ENCODE measurements around the gene SMIM35. TPM values are rescaled to one million over a fixed set of nuclear protein-coding genes. Genes with fewer than 3 reads are reported as not detected.

Gene SMIM35
- total RNA-seq, 1 experiment from 2014 or later, result not detected

DNA sequence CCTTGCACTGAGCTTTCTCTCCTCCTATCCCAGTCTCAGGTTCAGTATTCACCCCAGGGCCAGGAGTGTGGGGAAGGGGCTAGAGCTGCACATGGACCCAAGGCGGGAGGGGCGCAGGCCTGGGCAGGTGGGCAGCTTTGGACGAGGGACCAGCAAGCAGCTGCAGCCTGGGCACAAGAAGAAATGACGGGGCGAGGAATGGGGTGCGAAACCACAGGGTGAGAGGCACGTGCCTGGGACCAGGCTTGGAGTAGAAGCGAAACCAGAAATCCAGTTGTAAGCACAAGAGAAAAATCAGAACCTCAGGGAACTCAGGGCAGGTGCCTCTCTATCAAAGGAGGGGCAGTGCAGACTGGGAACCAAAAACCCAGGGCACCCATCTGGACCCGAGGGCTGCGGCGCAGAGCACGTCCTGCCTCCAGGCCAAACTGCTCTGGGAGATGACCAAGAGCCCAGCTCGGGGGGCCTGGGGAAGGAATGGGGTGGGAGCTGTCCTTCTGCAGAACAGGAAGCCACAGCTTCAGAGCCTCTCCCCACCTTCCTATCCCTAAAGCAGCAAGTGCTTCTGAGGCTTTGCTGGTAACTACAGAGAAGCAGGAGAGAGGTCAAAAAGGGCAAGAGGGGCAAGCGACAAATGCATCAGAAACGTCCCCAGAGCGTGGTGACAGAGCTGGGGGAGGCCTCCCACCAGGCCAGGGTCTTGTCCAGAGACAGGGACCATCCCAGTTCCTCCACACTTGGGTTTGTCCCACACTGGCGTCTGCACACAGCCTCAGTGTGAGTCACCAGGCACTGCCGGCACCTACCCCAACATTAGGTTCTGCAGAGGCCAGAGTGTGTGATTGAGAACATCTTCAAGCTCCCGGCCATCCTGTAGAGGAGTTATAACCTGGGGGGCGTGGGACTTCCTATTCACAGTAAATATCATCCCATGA is 28.2 kb downstream of the SMIM35 start (continued):
- TF ChIP-seq, protein P1, sequence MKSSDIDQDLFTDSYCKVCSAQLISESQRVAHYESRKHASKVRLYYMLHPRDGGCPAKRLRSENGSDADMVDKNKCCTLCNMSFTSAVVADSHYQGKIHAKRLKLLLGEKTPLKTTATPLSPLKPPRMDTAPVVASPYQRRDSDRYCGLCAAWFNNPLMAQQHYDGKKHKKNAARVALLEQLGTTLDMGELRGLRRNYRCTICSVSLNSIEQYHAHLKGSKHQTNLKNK (CRISPR knock-in tag; IDR thresholded peaks at IDR 0.05), result no peak
- TF ChIP-seq GRHL2 (CRISPR knock-in tag; IDR thresholded peaks at IDR 0.05; ENCODE audit: insufficient replicate concordance, severe bottlenecking) (no peak), NFYB (CRISPR knock-in tag; conservative IDR thresholded peaks at IDR 0.05; ENCODE audit: low read depth) (no peak), MXD4 (CRISPR knock-in tag; IDR thresholded peaks at IDR 0.05; ENCODE audit: borderline replicate concordance) (no peak), KAT7 (CRISPR knock-in tag; IDR thresholded peaks at IDR 0.05; ENCODE audit: borderline replicate concordance) (no peak)
- TF ChIP-seq, protein P2, sequence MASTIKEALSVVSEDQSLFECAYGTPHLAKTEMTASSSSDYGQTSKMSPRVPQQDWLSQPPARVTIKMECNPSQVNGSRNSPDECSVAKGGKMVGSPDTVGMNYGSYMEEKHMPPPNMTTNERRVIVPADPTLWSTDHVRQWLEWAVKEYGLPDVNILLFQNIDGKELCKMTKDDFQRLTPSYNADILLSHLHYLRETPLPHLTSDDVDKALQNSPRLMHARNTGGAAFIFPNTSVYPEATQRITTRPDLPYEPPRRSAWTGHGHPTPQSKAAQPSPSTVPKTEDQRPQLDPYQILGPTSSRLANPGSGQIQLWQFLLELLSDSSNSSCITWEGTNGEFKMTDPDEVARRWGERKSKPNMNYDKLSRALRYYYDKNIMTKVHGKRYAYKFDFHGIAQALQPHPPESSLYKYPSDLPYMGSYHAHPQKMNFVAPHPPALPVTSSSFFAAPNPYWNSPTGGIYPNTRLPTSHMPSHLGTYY (CRISPR knock-in tag; IDR thresholded peaks at IDR 0.05), result no peak
- TF ChIP-seq, protein P3, sequence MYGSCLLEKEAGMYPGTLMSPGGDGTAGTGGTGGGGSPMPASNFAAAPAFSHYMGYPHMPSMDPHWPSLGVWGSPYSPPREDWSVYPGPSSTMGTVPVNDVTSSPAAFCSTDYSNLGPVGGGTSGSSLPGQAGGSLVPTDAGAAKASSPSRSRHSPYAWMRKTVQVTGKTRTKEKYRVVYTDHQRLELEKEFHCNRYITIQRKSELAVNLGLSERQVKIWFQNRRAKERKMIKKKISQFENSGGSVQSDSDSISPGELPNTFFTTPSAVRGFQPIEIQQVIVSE (CRISPR knock-in tag; IDR thresholded peaks at IDR 0.05; ENCODE audit: borderline replicate concordance), result no peak

DNA sequence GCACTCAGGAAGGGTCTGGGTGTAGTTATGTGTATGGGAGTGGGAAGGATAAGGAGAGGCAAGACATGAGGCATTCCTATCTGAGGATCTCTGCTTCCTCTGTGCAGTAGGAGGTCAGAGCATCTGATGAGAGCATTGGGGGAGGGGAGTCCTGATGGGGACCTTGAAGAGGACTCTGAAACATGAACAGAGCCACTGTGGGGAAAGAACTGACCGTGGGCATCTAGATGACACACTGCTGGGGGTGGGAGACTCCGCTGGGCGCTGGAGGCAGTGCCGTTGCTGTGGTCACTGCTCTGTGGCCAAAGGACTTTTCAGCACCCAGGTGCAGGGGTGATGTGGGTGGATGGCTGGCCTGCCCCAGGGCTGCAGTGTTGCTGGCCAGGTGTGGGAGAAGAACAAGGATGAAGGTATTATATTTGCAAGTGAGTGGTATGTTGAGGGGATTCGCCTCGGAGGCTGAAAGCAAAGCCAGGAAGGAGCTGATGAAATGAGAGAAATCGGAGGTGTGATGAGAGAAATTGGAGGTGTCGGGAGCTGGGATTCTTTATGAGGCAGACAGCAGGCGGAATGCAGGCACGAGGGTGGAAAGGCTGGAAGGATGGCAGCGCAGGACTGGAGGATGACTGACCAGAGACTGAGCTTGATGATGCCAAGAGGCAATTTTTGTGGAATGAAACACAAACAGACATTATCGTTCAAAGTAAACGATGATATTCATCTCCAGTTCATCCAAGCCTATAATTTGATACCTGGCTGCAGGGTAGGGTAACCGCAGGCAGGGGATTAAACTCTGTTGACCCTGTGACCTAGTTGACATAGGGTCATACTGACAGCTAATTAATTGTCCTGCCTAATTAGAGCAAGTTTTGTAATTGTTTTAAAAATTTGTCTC is 29.3 kb downstream of the SMIM35 start:
- POLR2A ChIA-PET, result no interaction called here
- no peaks in the 10 kb centered on the region for H3K36me3 Mint-ChIP-seq
- no peaks in the 10 kb centered on the region for H3K9me3 Mint-ChIP-seq
- CTCF ChIA-PET, result interaction anchor here (0.5 to 2.9 kb wide), 4 partner anchors 111 to 238 kb away, joined by 4 to 10 read pairs (median 6); no protein-coding TSS in a partner anchor
- no peaks in the 10 kb centered on the region; the same call in 1 of the 2 replicates for H3K27me3 Mint-ChIP-seq (ENCODE audit: low read depth)
- DNase-seq (ENCODE audit: low spot score), result no peak
- ATAC-seq, result no peak
- no peaks in the 10 kb centered on the region; the same call in none of the 2 replicates for H3K4me1 Mint-ChIP-seq
- H3K4me3 Mint-ChIP-seq, result no peak overlapping the region
- no peak overlapping the region for H3K27ac Mint-ChIP-seq
- no peak for TF ChIP-seq KAT7 (CRISPR knock-in tag; IDR thresholded peaks at IDR 0.05; ENCODE audit: borderline replicate concordance)
- no peak for TF ChIP-seq CBFB (CRISPR knock-in tag; IDR thresholded peaks at IDR 0.05; ENCODE audit: low read depth)
- TF ChIP-seq, protein P4, sequence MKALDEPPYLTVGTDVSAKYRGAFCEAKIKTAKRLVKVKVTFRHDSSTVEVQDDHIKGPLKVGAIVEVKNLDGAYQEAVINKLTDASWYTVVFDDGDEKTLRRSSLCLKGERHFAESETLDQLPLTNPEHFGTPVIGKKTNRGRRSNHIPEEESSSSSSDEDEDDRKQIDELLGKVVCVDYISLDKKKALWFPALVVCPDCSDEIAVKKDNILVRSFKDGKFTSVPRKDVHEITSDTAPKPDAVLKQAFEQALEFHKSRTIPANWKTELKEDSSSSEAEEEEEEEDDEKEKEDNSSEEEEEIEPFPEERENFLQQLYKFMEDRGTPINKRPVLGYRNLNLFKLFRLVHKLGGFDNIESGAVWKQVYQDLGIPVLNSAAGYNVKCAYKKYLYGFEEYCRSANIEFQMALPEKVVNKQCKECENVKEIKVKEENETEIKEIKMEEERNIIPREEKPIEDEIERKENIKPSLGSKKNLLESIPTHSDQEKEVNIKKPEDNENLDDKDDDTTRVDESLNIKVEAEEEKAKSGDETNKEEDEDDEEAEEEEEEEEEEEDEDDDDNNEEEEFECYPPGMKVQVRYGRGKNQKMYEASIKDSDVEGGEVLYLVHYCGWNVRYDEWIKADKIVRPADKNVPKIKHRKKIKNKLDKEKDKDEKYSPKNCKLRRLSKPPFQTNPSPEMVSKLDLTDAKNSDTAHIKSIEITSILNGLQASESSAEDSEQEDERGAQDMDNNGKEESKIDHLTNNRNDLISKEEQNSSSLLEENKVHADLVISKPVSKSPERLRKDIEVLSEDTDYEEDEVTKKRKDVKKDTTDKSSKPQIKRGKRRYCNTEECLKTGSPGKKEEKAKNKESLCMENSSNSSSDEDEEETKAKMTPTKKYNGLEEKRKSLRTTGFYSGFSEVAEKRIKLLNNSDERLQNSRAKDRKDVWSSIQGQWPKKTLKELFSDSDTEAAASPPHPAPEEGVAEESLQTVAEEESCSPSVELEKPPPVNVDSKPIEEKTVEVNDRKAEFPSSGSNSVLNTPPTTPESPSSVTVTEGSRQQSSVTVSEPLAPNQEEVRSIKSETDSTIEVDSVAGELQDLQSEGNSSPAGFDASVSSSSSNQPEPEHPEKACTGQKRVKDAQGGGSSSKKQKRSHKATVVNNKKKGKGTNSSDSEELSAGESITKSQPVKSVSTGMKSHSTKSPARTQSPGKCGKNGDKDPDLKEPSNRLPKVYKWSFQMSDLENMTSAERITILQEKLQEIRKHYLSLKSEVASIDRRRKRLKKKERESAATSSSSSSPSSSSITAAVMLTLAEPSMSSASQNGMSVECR (CRISPR knock-in tag; IDR thresholded peaks at IDR 0.05; ENCODE audit: borderline replicate concordance), result no peak
- TF ChIP-seq, protein P5, sequence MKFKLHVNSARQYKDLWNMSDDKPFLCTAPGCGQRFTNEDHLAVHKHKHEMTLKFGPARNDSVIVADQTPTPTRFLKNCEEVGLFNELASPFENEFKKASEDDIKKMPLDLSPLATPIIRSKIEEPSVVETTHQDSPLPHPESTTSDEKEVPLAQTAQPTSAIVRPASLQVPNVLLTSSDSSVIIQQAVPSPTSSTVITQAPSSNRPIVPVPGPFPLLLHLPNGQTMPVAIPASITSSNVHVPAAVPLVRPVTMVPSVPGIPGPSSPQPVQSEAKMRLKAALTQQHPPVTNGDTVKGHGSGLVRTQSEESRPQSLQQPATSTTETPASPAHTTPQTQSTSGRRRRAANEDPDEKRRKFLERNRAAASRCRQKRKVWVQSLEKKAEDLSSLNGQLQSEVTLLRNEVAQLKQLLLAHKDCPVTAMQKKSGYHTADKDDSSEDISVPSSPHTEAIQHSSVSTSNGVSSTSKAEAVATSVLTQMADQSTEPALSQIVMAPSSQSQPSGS (CRISPR knock-in tag; IDR thresholded peaks at IDR 0.05; ENCODE audit: borderline replicate concordance, low read depth), result no peak
- no peak for TF ChIP-seq SOX15 (CRISPR knock-in tag; IDR thresholded peaks at IDR 0.05)
- TF ChIP-seq, protein P6, sequence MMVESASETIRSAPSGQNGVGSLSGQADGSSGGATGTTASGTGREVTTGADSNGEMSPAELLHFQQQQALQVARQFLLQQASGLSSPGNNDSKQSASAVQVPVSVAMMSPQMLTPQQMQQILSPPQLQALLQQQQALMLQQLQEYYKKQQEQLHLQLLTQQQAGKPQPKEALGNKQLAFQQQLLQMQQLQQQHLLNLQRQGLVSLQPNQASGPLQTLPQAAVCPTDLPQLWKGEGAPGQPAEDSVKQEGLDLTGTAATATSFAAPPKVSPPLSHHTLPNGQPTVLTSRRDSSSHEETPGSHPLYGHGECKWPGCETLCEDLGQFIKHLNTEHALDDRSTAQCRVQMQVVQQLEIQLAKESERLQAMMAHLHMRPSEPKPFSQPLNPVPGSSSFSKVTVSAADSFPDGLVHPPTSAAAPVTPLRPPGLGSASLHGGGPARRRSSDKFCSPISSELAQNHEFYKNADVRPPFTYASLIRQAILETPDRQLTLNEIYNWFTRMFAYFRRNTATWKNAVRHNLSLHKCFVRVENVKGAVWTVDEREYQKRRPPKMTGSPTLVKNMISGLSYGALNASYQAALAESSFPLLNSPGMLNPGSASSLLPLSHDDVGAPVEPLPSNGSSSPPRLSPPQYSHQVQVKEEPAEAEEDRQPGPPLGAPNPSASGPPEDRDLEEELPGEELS (CRISPR knock-in tag; IDR thresholded peaks at IDR 0.05), result no peak
- TF ChIP-seq, protein P7, sequence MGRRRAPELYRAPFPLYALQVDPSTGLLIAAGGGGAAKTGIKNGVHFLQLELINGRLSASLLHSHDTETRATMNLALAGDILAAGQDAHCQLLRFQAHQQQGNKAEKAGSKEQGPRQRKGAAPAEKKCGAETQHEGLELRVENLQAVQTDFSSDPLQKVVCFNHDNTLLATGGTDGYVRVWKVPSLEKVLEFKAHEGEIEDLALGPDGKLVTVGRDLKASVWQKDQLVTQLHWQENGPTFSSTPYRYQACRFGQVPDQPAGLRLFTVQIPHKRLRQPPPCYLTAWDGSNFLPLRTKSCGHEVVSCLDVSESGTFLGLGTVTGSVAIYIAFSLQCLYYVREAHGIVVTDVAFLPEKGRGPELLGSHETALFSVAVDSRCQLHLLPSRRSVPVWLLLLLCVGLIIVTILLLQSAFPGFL (CRISPR knock-in tag; IDR thresholded peaks at IDR 0.05; ENCODE audit: borderline replicate concordance), result no peak
- TF ChIP-seq, protein P8, sequence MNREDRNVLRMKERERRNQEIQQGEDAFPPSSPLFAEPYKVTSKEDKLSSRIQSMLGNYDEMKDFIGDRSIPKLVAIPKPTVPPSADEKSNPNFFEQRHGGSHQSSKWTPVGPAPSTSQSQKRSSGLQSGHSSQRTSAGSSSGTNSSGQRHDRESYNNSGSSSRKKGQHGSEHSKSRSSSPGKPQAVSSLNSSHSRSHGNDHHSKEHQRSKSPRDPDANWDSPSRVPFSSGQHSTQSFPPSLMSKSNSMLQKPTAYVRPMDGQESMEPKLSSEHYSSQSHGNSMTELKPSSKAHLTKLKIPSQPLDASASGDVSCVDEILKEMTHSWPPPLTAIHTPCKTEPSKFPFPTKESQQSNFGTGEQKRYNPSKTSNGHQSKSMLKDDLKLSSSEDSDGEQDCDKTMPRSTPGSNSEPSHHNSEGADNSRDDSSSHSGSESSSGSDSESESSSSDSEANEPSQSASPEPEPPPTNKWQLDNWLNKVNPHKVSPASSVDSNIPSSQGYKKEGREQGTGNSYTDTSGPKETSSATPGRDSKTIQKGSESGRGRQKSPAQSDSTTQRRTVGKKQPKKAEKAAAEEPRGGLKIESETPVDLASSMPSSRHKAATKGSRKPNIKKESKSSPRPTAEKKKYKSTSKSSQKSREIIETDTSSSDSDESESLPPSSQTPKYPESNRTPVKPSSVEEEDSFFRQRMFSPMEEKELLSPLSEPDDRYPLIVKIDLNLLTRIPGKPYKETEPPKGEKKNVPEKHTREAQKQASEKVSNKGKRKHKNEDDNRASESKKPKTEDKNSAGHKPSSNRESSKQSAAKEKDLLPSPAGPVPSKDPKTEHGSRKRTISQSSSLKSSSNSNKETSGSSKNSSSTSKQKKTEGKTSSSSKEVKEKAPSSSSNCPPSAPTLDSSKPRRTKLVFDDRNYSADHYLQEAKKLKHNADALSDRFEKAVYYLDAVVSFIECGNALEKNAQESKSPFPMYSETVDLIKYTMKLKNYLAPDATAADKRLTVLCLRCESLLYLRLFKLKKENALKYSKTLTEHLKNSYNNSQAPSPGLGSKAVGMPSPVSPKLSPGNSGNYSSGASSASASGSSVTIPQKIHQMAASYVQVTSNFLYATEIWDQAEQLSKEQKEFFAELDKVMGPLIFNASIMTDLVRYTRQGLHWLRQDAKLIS (CRISPR knock-in tag; IDR thresholded peaks at IDR 0.05; ENCODE audit: borderline replicate concordance), result no peak
